ENCODE results near the gene STUM.

DNA sequence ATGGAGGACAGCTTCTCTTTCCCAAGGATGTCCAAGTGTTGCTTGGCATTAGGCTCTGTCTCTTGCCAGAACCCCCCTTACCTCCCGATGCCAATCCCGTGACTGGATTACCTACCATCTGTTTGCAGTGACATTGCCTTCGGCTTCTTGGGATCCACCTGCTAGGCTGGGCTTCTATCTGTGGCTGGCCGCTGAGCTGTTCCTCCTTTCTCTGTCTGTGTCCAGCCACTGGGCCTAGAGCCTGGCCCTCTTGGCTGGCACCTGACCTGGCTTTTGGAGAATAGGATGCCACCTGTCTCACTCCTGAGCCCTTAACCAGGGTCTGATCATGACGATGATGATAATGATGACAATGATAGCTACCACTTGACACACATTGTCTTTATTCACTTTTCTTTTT lies 41.6 kb upstream of the STUM start:
- no peak for TF ChIP-seq POLR2A (IDR thresholded peaks at IDR 0.05)
- TF ChIP-seq, protein P1, sequence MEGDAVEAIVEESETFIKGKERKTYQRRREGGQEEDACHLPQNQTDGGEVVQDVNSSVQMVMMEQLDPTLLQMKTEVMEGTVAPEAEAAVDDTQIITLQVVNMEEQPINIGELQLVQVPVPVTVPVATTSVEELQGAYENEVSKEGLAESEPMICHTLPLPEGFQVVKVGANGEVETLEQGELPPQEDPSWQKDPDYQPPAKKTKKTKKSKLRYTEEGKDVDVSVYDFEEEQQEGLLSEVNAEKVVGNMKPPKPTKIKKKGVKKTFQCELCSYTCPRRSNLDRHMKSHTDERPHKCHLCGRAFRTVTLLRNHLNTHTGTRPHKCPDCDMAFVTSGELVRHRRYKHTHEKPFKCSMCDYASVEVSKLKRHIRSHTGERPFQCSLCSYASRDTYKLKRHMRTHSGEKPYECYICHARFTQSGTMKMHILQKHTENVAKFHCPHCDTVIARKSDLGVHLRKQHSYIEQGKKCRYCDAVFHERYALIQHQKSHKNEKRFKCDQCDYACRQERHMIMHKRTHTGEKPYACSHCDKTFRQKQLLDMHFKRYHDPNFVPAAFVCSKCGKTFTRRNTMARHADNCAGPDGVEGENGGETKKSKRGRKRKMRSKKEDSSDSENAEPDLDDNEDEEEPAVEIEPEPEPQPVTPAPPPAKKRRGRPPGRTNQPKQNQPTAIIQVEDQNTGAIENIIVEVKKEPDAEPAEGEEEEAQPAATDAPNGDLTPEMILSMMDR (IDR thresholded peaks at IDR 0.05): no peak

Measured in right lobe of liver (tissue), 4 donors.